Measurements from ENCODE around the gene ZBTB1.
"Not testable (repeated sequence)": the region's sequence is repeated elsewhere in the genome, so short reads cannot be mapped to it uniquely, and the experiment has no call there.

GRCh38 chr14:64517667-64518066 lies 13.1 kb downstream of the ZBTB1 start:
- not testable (repeated sequence) for TF ChIP-seq EZH2 (IDR thresholded peaks at IDR 0.05; ENCODE audit: insufficient read depth, poor library complexity, severe bottlenecking); EZH2phosphoT487 (IDR thresholded peaks at IDR 0.05; ENCODE audit: insufficient read depth, low read depth)
